Neural progenitor cell (in vitro differentiated cells): ENCODE results near the gene NAA60.

Experiments used
- CTCF ChIP-seq: fragments of 200-600 bp; sonication (generic); IDR thresholded peaks from 2 replicates; pipeline ENCODE4 v1.5.1; 2017; ENCODE audit warnings: antibody characterized with exemption, mild to moderate bottlenecking
- EZH2 ChIP-seq: fragments of 200-600 bp; sonication (generic); IDR thresholded peaks from 2 replicates; pipeline ENCODE4 v1.6.1; 2017; ENCODE audit warnings: antibody characterized with exemption, mild to moderate bottlenecking, moderate library complexity

DNA sequence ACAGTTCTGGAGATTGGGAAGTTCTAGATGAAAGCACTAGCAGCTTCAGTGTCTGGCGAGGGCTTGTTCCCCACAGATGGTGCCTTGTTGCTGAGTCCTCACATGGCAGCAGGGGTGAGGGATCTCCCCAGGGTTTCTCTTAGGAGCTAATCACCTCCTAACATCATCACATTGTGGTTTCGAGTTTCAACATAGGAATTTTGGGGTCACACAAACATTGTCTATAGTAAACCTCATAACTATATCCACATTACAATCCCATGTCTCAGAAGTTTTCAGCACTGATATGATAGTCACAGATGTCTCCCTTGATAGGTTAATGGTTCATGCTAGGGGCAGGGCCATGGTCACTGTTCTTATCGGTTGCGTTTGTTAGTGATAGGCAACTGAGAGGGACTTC, 71.1 kb downstream of the NAA60 start:
- no peak for TF ChIP-seq CTCF
- TF ChIP-seq EZH2: no peak
